DOHH2 (cell line): ENCODE measurements around the gene IFI27L1.

Experiments
- H3F3A ChIP-seq: fragments of 200-600 bp; sonication (generic), shearing (Covaris generic); 2 replicates; pipeline ENCODE4 v1.6.0; 2016; ENCODE audit warnings: antibody characterized with exemption, mild to moderate bottlenecking; ENCODE audit not compliant: control insufficient read depth, insufficient read depth
- H3K27ac ChIP-seq: fragments of 200-600 bp; sonication (generic); 2 replicates; pipeline ENCODE4 v1.5.1; 2014; ENCODE audit warnings: low read depth, mild to moderate bottlenecking, low read length, moderate library complexity
- H3K27me3 ChIP-seq: fragments of 200-600 bp; sonication (generic); 2 replicates; pipeline ENCODE4 v1.6.1; 2014; ENCODE audit warnings: mild to moderate bottlenecking, low read length, mixed read lengths; ENCODE audit not compliant: control insufficient read depth
- H3K36me3 ChIP-seq: fragments of 200-600 bp; sonication (generic); 2 replicates; pipeline ENCODE4 v1.6.1; 2014; ENCODE audit warnings: mild to moderate bottlenecking, low read length, moderate library complexity, mixed read lengths; ENCODE audit not compliant: control insufficient read depth
- H3K4me1 ChIP-seq: fragments of 200-600 bp; sonication (generic); 2 replicates; pipeline ENCODE4 v1.6.1; 2014; ENCODE audit warnings: mild to moderate bottlenecking, low read length, mixed read lengths; ENCODE audit not compliant: control insufficient read depth
- H3K4me2 ChIP-seq: fragments of 200-600 bp; sonication (generic); 2 replicates; pipeline ENCODE4 v1.6.0; 2014; ENCODE audit warnings: mild to moderate bottlenecking, low read length, moderate library complexity
- H3K4me3 ChIP-seq: fragments of 200-600 bp; sonication (generic); 2 replicates; pipeline ENCODE4 v1.5.1; 2014; ENCODE audit warnings: mild to moderate bottlenecking, low read length, mixed read lengths
- H3K79me2 ChIP-seq: fragments of 200-600 bp; sonication (generic); 2 replicates; pipeline ENCODE4 v1.6.1; 2014; ENCODE audit warnings: mild to moderate bottlenecking, low read length, mixed read lengths; ENCODE audit not compliant: control insufficient read depth
- H3K9me2 ChIP-seq: fragments of 200-600 bp; sonication (generic); replicated peaks from 2 replicates; pipeline ENCODE4 v1.6.1; 2014; ENCODE audit warnings: mild to moderate bottlenecking, low read length, mixed read lengths; ENCODE audit not compliant: control insufficient read depth
- H3K9me3 ChIP-seq: fragments of 200-600 bp; sonication (generic); 2 replicates; pipeline ENCODE4 v1.6.1; 2014; ENCODE audit warnings: antibody characterized with exemption, low read length, mixed read lengths; ENCODE audit not compliant: control insufficient read depth, insufficient read depth
- H4K20me1 ChIP-seq: fragments of 200-600 bp; sonication (generic); 2 replicates; pipeline ENCODE4 v1.6.0; 2014; ENCODE audit warnings: low read depth, mild to moderate bottlenecking, antibody characterized with exemption, low read length, moderate library complexity; ENCODE audit not compliant: control insufficient read depth, insufficient read depth
- CTCF ChIP-seq: fragments of 200-600 bp; sonication (generic); IDR thresholded peaks from one replicate; pipeline ENCODE4 v1.5.1; 2014; ENCODE audit warnings: antibody characterized with exemption, mild to moderate bottlenecking, low read depth, low read length; ENCODE audit not compliant: poor library complexity, severe bottlenecking
- EZH2phosphoT487 ChIP-seq: fragments of 200-600 bp; sonication (generic); IDR thresholded peaks from 2 replicates; pipeline ENCODE4 v1.6.1; 2017; ENCODE audit warnings: borderline replicate concordance, mild to moderate bottlenecking, antibody characterized with exemption, low read length, moderate library complexity, mixed read lengths

The IFI27L1 gene

GRCh38 chr14:94099006-94099405 lies 17.9 kb downstream of the IFI27L1 start:
- Histone ChIP-seq H3F3A (no peaks in the 10 kb centered on the region), H3K9me3 (no peaks in the 10 kb centered on the region), H3K27me3 (no peaks in the 10 kb centered on the region), H3K4me1 (no peaks in the 10 kb centered on the region), H3K4me3 (no peak overlapping the region), H3K27ac (no peak overlapping the region), H3K4me2 (no peak overlapping the region), H4K20me1 (no peaks in the 10 kb centered on the region), H3K9me2 (no peaks in the 10 kb centered on the region), H3K36me3 (no peaks in the 10 kb centered on the region), H3K79me2 (no peaks in the 10 kb centered on the region)
- no peak for TF ChIP-seq CTCF
- no peak for TF ChIP-seq EZH2phosphoT487

- Histone ChIP-seq H3K9me3 (no peaks in the 10 kb centered on the region), H3K79me2 (no peaks in the 10 kb centered on the region), H3K4me1 (no peaks in the 10 kb centered on the region), H4K20me1 (no peaks in the 10 kb centered on the region), H3K4me3 (no peak overlapping the region), H3K27me3 (no peaks in the 10 kb centered on the region), H3K36me3 (no peaks in the 10 kb centered on the region), H3K4me2 (no peak overlapping the region), H3K27ac (no peak overlapping the region), H3F3A (no peaks in the 10 kb centered on the region), H3K9me2 (no peaks in the 10 kb centered on the region)
- TF ChIP-seq EZH2phosphoT487 = no peak
- TF ChIP-seq CTCF = no peak
Measured at GRCh38 chr14:94100847-94101246, 19.7 kb downstream of the IFI27L1 start.

GRCh38 chr14:94101748-94102147 lies 20.6 kb downstream of the IFI27L1 start:
- no peaks in the 10 kb centered on the region for H3F3A ChIP-seq
- no peaks in the 10 kb centered on the region for H3K27me3 ChIP-seq
- H3K9me2 ChIP-seq = no peaks in the 10 kb centered on the region
- no peaks in the 10 kb centered on the region for H4K20me1 ChIP-seq
- no peak overlapping the region for H3K4me2 ChIP-seq
- no peak overlapping the region for H3K27ac ChIP-seq
- no peaks in the 10 kb centered on the region for H3K4me1 ChIP-seq
- no peak overlapping the region for H3K4me3 ChIP-seq
- H3K9me3 ChIP-seq = no peaks in the 10 kb centered on the region
- no peak for TF ChIP-seq CTCF
- TF ChIP-seq EZH2phosphoT487 = no peak
- H3K36me3 ChIP-seq = no peaks in the 10 kb centered on the region
- no peaks in the 10 kb centered on the region for H3K79me2 ChIP-seq
